H1 (cell line): ENCODE data around the gene ACAD9. TPM values are rescaled to one million over a fixed set of nuclear protein-coding genes. Genes with fewer than 3 reads are reported as not detected.

Experiments used
- EGR1 ChIP-seq: IDR thresholded peaks from 2 replicates; pipeline ENCODE4 v1.6.1; 2011; ENCODE audit warnings: low read depth, low read length, borderline replicate concordance
- PHF8 ChIP-seq: fragments of 200-600 bp; sonication (generic); conservative IDR thresholded peaks from 2 replicates; pipeline ENCODE4 v1.7.1; 2012; ENCODE audit warnings: low read depth, mild to moderate bottlenecking, inconsistent platforms, low read length, moderate library complexity
- SP1 ChIP-seq: IDR thresholded peaks from 2 replicates; pipeline ENCODE4 v1.6.1; 2011; ENCODE audit warnings: low read depth, low read length
- polyA plus RNA-seq, 7 experiments: library from polyadenylated mRNA; depleted of rRNA in 3 of 7; stranded (reverse) in 5 of 7; unstranded in 2 of 7; fragments of >200 nt in 5 of 7; fragments of 200-250 nt in 2 of 7; gene quantifications; 1 replicate in 5 of 7; 2 replicates in 1 of 7; 4 replicates in 1 of 7; pipeline versions ENCODE4 v1.2.1 to v1.2.3, GENCODE V29; 2011 to 2013; ENCODE audit warnings: missing spikeins in 2 of 7, mixed read lengths in 2 of 7
- total RNA-seq: library from RNA; stranded (reverse); fragmentation: NEBNext Ultra II Directional; extraction: Animal tissue kit (Norgen Biotek cat#: 25700); gene quantifications from 2 replicates; pipeline ENCODE4 v1.2.1, GENCODE V29; 2021
- TF ChIP-seq, protein P1 (sequence below): fragments of 300-600 bp; sonication (generic); IDR thresholded peaks from 2 replicates; pipeline ENCODE4 v1.7.1; 2012; ENCODE audit warnings: low read length, moderate library complexity, mild to moderate bottlenecking, inconsistent platforms; ENCODE audit not compliant: insufficient replicate concordance

ACAD9 gene
- total and polyA plus RNA-seq, 2 of the 8 experiments (the other 6 are each of a cell fraction or from before 2014, with no cell fraction given) = 27.5 to 28.9 TPM

DNA sequence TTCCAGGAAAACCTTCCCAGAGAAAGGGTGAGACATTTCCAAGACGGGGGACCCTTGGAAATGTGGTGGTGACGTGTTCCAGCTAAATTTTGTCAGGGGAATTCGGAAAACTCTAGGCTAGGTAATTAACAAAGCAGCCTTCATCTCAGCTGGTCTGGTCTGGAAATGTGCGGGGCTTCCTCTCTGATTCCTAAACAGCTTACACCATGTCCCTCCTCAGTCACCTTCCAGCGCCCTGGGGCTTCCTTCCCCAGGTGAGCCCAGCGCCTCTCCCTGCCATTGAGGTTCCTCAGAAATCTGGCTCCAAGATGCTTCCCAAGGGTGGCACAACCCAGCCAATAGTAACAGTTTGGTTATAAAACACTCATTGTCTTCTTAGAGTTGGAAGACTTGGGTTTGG is 571 bp downstream of the ACAD9 start (continued):
- TF ChIP-seq, protein P1, sequence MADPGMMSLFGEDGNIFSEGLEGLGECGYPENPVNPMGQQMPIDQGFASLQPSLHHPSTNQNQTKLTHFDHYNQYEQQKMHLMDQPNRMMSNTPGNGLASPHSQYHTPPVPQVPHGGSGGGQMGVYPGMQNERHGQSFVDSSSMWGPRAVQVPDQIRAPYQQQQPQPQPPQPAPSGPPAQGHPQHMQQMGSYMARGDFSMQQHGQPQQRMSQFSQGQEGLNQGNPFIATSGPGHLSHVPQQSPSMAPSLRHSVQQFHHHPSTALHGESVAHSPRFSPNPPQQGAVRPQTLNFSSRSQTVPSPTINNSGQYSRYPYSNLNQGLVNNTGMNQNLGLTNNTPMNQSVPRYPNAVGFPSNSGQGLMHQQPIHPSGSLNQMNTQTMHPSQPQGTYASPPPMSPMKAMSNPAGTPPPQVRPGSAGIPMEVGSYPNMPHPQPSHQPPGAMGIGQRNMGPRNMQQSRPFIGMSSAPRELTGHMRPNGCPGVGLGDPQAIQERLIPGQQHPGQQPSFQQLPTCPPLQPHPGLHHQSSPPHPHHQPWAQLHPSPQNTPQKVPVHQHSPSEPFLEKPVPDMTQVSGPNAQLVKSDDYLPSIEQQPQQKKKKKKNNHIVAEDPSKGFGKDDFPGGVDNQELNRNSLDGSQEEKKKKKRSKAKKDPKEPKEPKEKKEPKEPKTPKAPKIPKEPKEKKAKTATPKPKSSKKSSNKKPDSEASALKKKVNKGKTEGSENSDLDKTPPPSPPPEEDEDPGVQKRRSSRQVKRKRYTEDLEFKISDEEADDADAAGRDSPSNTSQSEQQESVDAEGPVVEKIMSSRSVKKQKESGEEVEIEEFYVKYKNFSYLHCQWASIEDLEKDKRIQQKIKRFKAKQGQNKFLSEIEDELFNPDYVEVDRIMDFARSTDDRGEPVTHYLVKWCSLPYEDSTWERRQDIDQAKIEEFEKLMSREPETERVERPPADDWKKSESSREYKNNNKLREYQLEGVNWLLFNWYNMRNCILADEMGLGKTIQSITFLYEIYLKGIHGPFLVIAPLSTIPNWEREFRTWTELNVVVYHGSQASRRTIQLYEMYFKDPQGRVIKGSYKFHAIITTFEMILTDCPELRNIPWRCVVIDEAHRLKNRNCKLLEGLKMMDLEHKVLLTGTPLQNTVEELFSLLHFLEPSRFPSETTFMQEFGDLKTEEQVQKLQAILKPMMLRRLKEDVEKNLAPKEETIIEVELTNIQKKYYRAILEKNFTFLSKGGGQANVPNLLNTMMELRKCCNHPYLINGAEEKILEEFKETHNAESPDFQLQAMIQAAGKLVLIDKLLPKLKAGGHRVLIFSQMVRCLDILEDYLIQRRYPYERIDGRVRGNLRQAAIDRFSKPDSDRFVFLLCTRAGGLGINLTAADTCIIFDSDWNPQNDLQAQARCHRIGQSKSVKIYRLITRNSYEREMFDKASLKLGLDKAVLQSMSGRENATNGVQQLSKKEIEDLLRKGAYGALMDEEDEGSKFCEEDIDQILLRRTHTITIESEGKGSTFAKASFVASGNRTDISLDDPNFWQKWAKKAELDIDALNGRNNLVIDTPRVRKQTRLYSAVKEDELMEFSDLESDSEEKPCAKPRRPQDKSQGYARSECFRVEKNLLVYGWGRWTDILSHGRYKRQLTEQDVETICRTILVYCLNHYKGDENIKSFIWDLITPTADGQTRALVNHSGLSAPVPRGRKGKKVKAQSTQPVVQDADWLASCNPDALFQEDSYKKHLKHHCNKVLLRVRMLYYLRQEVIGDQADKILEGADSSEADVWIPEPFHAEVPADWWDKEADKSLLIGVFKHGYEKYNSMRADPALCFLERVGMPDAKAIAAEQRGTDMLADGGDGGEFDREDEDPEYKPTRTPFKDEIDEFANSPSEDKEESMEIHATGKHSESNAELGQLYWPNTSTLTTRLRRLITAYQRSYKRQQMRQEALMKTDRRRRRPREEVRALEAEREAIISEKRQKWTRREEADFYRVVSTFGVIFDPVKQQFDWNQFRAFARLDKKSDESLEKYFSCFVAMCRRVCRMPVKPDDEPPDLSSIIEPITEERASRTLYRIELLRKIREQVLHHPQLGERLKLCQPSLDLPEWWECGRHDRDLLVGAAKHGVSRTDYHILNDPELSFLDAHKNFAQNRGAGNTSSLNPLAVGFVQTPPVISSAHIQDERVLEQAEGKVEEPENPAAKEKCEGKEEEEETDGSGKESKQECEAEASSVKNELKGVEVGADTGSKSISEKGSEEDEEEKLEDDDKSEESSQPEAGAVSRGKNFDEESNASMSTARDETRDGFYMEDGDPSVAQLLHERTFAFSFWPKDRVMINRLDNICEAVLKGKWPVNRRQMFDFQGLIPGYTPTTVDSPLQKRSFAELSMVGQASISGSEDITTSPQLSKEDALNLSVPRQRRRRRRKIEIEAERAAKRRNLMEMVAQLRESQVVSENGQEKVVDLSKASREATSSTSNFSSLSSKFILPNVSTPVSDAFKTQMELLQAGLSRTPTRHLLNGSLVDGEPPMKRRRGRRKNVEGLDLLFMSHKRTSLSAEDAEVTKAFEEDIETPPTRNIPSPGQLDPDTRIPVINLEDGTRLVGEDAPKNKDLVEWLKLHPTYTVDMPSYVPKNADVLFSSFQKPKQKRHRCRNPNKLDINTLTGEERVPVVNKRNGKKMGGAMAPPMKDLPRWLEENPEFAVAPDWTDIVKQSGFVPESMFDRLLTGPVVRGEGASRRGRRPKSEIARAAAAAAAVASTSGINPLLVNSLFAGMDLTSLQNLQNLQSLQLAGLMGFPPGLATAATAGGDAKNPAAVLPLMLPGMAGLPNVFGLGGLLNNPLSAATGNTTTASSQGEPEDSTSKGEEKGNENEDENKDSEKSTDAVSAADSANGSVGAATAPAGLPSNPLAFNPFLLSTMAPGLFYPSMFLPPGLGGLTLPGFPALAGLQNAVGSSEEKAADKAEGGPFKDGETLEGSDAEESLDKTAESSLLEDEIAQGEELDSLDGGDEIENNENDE = no peak
- no peak for TF ChIP-seq EGR1
- no peak for TF ChIP-seq SP1
- no peak for TF ChIP-seq PHF8
- TF ChIP-seq, all 59 proteins: peak for 0
